Mesangial cell (primary cell): ENCODE data around the gene PRKCH. TPM values are rescaled to one million over a fixed set of nuclear protein-coding genes. Genes with fewer than 3 reads are reported as not detected.

Experiments
- total RNA-seq: library from RNA; depleted of rRNA; stranded (reverse); fragments of >200 nt; gene quantifications from 2 replicates; pipeline ENCODE4 v1.2.3, GENCODE V29; 2015

The PRKCH gene
- total RNA-seq, result 1.8 and 2.7 TPM in 2 replicates

GRCh38 chr14:61321385-61322010 is at the start of gene PRKCH:
Gene PRKCH (plus strand): TSS chr14:61321579. CDS start chr14:61322102, 523 bp downstream.

GRCh38 chr14:61281186-61281947 is 40.0 kb upstream of the PRKCH start, which contains the start of gene TMEM30B:
Gene TMEM30B (minus strand): TSS chr14:61281338. CDS start chr14:61281147, 191 bp downstream.

Other genes starting within 250 kb of the PRKCH start
- gene TMEM30B, start 40.2 kb upstream of the PRKCH start, total RNA-seq, result 1.0 TPM in 1 of 2 replicates, not detected in the other